GM12872 (cell line): ENCODE data around the gene HPD.

Experiments used
- CTCF ChIP-seq: IDR thresholded peaks from 3 replicates; pipeline ENCODE4 v1.5.1; 2011; ENCODE audit warnings: low read depth, mild to moderate bottlenecking, low read length, moderate library complexity; ENCODE audit not compliant: insufficient read depth

The HPD gene

DNA sequence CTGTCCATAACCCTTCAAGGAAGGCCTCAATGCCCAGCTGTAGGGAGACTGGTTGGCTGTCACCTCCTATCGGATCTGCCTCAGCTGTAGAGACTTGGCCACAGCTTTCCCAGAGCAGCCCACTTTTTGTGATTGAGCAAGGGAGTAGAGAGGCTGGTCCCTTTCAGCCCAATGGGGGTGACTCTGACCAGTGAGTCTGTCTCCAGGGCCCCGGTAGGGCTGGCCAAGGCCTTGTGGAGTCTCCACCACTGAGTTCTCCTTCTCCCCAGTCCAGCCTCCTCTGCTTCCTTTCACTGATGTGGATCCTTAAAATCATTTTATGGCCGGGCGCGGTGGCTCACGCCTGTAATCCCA lies 14.5 kb upstream of the HPD start:
- no peak for TF ChIP-seq CTCF

DNA sequence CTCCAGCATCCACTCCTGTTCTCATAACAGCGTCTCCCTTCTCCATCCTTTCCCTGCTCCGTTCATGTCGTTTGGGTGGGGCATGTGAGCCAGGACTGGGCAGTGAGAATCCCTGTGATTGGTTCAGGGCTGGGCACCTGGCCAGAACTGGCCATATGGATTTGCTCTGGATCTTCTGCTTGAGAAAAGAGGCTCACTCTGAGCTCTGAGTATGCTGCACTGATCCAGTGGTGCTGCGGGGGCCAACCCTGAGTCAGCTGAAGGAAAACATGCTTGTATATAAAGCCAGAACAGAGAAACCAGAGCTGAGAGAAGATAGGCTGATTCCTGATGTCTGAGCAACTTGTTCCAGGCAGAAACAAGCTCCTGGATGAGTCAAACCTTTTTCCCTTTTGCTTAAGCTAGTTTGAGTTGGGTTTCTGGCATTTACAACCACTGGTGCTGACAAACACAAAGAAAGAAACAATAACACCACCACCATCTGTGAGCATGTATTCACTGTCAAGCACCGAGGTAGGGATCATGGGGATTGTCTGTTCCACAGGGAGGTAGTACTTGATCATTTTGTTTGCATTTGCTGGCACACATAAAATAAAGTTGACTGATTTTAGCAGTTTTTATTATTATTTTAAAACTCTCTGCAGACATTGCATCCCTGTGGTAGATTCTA lies 14.0 kb upstream of the HPD start:
- TF ChIP-seq CTCF = no peak

GRCh38 chr12:121871467-121871866 lies 12.8 kb upstream of the HPD start:
- TF ChIP-seq CTCF = no peak

- TF ChIP-seq CTCF = no peak
Observed at GRCh38 chr12:121866331-121866730, 7.7 kb upstream of the HPD start.

- no peak for TF ChIP-seq CTCF
Observed at GRCh38 chr12:121861636-121862254, 3.1 kb upstream of the HPD start.

DNA sequence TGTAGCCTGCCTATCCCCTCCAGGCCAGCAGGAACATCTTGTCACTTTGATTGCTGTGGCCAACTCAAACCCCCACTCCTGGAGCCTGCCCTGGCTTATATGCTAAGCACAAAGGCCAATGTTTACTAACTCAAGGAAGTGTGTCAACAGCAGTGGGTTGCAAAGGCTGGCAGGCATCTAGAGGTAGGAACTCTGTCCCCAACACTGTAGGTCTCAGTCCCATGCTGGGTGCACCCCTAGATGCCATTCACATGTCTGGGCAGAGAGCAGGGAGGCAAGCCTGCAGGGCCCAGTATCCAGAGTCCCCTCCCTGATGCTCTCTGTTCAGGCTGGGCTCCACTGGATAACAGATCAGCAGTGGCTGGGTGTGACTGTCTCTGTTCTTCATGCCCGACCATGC lies 1.6 kb upstream of the HPD start:
- no peak for TF ChIP-seq CTCF

- TF ChIP-seq CTCF = no peak
Observed at GRCh38 chr12:121858318-121858661, 369 bp downstream of the HPD start.
